Measurements from ENCODE around the gene GUCY2F.

The GUCY2F gene

DNA sequence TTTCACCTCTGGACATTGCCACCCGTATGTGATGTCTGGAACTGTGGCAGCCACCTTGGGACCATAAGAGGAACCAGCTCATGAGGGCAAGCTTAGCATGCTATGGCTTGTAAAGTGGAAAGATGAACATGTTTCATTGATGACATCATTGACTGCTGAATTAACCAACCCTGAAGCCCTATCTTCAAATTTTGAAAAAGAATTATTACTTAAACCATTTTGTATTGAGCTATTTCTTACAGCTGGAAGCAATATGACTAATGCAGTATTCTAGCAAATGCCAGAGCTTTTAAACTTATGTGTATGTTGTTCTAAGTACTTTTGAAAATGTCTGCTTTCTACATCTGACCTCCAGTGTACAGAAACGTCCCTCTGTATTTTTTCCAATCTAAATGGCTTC, 18.1 kb downstream of the GUCY2F start:
- no peak for DNase-seq (ENCODE audit: low read depth)
- H3K4me3 ChIP-seq (ENCODE audit: low read depth, low read length), result no peak overlapping the region
- TF ChIP-seq, protein P1, sequence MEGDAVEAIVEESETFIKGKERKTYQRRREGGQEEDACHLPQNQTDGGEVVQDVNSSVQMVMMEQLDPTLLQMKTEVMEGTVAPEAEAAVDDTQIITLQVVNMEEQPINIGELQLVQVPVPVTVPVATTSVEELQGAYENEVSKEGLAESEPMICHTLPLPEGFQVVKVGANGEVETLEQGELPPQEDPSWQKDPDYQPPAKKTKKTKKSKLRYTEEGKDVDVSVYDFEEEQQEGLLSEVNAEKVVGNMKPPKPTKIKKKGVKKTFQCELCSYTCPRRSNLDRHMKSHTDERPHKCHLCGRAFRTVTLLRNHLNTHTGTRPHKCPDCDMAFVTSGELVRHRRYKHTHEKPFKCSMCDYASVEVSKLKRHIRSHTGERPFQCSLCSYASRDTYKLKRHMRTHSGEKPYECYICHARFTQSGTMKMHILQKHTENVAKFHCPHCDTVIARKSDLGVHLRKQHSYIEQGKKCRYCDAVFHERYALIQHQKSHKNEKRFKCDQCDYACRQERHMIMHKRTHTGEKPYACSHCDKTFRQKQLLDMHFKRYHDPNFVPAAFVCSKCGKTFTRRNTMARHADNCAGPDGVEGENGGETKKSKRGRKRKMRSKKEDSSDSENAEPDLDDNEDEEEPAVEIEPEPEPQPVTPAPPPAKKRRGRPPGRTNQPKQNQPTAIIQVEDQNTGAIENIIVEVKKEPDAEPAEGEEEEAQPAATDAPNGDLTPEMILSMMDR (IDR thresholded peaks at IDR 0.05; ENCODE audit: insufficient read depth, low read depth, low read length, missing control alignments), result no peak

DNA sequence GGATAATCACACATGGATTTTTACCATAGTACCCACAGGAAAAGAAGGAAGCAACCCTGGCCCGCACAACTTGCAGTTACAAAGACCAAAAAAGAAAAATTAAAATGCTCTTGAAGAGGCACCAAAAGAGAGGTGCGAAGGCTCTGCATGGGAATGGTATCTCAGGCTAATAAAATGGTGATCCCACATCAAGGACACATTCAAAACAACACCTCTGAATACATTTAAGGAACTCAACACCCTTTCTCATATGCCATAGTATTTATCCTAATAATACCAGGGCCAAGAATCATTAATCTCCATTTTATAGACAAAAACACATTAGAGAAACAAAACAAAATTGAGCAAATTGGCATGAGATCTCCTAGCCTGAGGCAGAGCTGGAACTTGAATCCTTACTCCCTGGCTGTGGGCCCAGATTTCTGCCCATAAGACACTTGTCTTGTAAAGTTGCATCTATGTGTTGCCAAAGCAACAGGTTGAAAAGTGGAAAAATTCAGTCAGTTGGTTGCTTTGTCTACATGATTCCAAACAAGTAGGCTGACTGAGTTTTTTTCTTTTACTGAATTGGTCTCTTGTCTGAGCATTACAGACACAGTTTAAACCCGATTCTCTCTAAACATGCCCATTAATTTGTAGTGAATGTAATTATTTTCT, 33.5 kb downstream of the GUCY2F start:
- H3K4me3 ChIP-seq (ENCODE audit: low read depth, low read length), result no peak overlapping the region
- TF ChIP-seq, protein P1 (IDR thresholded peaks at IDR 0.05; ENCODE audit: insufficient read depth, low read depth, low read length, missing control alignments), result no peak
- no peak for DNase-seq (ENCODE audit: low read depth)

DNA sequence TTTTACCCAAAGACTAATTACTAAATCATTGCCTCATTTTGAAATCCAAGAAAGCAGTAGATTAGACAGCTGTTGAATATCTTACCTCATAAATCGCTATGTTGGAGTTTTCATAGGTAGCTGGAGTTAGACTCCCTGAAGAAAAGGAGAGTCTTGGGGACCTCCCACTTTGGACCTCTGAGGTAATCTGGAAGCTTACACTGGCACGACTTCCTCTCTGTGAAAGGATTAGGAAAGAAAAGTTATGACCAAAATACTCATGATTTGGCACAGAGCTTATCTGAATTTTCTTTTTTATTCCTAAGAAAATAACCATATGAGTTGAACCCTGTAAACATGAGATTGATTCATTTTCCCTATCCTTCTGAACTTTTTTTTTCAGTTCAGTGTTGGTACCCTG, 40.6 kb downstream of the GUCY2F start:
- no peak overlapping the region for H3K4me3 ChIP-seq (ENCODE audit: low read depth, low read length)
- TF ChIP-seq, protein P1 (IDR thresholded peaks at IDR 0.05; ENCODE audit: insufficient read depth, low read depth, low read length, missing control alignments), result no peak
- DNase-seq (ENCODE audit: low read depth), result no peak

DNA sequence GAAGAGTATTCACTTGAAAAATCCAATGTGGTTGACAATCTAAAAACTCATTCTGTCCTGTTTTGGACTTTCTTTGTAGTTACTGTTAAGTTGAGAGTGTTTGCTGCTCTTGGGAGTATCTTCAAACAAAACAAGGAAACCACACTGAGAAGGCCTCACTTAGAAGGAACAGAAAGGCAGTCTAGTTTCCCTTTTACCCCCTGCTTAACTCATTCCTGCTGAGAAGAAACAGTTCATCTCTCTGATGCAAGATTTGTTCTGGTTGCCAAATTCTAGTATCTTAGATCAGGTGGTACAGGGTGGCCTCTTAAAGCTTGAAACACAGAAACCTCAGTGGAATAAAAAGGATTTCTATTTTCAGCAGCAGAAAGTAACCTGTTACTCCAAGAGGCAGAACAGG, 41.4 kb downstream of the GUCY2F start:
- peak; percentile 26 for DNase-seq (ENCODE audit: low read depth)
- H3K4me3 ChIP-seq (ENCODE audit: low read depth, low read length), result no peak overlapping the region

DNA sequence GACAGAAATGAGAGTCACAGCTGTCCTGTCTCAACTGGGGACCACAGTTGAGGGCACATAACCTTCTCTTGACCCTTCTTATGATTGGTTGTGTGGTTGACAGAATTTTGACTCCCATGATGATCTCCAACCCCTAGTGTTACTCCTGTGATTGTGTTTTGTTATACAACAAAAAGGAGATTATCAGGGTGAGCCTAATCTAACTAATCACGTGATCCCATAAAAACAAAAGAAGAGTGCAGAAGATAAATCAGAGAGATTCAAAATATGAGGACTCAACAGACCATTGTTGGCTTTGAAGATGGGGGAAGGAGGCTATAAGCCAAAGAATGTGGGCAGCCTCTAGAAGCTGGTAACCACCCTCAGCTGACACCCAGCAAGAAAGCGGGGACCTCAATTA, 72.7 kb downstream of the GUCY2F start:
- no peak for DNase-seq (ENCODE audit: low read depth)
- no peak overlapping the region for H3K4me3 ChIP-seq (ENCODE audit: low read depth, low read length)
- TF ChIP-seq, protein P1 (IDR thresholded peaks at IDR 0.05; ENCODE audit: insufficient read depth, low read depth, low read length, missing control alignments), result no peak

More for the DNA sequence above, 41.4 kb downstream of the GUCY2F start:
- TF ChIP-seq, protein P1 (IDR thresholded peaks at IDR 0.05; ENCODE audit: insufficient read depth, low read depth, low read length, missing control alignments), result no peak

DNA sequence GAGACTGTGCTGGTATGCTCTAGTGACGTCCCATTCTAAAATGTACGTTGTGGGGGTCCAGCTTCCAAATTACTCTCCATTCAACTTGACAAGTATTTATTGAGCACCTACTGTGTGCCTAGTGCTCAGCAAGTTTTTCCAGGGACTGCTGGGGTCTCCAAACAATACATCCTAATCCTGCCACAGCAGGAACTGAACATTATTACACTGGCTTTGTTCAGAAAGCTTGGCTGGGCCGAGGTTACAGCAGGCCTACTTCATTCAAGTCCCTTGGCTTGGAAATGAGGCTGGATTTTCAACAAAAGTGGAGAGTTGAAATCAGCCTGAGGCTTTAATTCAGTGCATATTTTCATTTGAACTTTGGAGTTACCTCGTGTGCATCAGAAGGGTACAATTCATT, 78.0 kb downstream of the GUCY2F start:
- no peak for DNase-seq (ENCODE audit: low read depth)
- TF ChIP-seq, protein P1 (IDR thresholded peaks at IDR 0.05; ENCODE audit: insufficient read depth, low read depth, low read length, missing control alignments), result no peak

DNA sequence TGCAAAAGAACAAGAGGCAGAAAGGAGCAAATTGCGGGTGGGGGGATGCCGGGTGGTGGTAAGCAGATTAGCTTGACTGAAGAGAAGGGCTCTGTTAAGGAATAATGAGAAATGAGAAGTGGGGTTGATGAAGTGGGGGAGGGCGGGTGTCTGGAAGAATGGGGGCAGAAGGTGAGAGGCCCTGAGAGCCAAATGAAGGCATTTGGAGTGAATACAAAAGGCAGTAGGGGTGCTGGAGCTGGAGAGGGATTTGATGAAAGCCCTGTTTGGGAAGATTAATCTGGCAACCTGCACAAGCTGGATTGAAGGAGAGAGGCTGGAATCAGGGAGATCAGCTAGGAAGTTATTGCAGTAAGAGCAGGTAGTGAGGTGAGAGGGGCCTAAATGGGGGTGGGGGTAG, 82.1 kb downstream of the GUCY2F start:
- TF ChIP-seq, protein P1 (IDR thresholded peaks at IDR 0.05; ENCODE audit: insufficient read depth, low read depth, low read length, missing control alignments), result no peak
- DNase-seq (ENCODE audit: low read depth), result no peak

More for the DNA sequence above, 78.0 kb downstream of the GUCY2F start:
- no peak overlapping the region for H3K4me3 ChIP-seq (ENCODE audit: low read depth, low read length)

More for the DNA sequence above, 82.1 kb downstream of the GUCY2F start:
- no peak overlapping the region for H3K4me3 ChIP-seq (ENCODE audit: low read depth, low read length)
